Epidermal melanocyte (primary cell): Measurements from ENCODE around the gene ZNF106.

Source experiments
- DNase-seq: peaks from one replicate; pipeline ENCODE4 v3.0.0; 2011; ENCODE audit warnings: low spot score; ENCODE audit not compliant: insufficient read length

The ZNF106 gene

GRCh38 chr15:42490671-42491538 is at the start of gene ZNF106:
Gene ZNF106, minus strand, starts transcription at chr15:42491141. Its CDS starts 18,852 bp downstream, at chr15:42472289.
- peak; percentile 73 for DNase-seq

GRCh38 chr15:42533246-42533645 is 42.3 kb upstream of the ZNF106 start:
- DNase-seq: no peak

- DNase-seq: no peak
These were observed 38.0 kb upstream of the ZNF106 start for GRCh38 chr15:42528970-42529369.

GRCh38 chr15:42523331-42523730 is 32.4 kb upstream of the ZNF106 start:
- DNase-seq: no peak

DNA sequence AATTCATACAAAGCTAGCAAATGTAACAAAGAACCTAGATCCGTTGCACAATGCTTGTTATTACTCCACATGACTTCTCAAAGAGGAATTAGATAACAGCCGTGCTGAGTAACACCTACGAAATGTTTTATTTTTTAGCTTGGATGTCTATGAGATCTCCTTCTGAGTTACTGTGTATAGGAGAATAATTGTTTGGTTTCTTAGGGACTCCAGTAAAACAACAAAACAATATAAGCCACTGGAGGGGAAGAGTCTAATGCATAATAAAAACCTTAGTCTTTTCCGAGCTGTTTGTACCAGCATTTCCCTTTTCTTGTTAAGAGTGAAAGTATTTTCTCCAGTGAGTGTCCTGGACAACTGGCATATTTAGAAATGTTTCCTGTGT is 20.1 kb upstream of the ZNF106 start:
- DNase-seq: no peak

DNA sequence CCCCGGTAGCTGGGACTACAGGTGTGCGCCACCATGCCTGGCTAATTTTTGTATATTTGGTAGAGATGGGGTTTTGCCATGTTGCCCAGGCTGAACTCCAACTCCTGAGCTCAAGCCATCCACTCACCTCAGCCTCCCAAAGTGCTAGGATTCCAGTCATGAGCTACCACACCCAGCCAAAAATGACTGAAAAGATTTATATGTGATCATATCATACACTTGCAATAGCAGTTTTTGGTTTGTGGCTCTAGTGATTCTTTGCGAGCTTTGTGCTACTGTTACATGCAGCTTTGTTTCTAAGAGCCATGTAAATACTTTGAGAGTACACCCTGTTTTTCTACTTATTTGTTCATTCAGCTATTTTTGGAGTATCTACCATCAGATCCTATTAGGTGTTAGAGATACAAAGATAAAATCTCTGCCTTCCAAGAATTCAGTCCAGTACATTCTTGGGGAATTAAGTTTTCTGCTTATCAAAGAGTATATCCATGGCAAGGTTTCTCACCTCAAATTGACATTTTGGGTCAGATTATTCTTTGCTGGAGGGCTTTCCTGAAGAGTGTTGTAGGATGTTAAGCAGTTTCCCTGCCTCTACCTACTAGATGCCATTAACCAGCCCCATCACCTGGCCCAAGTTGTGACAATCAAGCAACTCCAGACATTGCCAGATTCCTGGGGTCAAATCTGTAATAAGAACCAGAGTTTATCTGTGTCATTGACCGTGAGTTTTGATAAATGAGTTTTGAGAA is 19.5 kb upstream of the ZNF106 start:
- DNase-seq: no peak

DNA sequence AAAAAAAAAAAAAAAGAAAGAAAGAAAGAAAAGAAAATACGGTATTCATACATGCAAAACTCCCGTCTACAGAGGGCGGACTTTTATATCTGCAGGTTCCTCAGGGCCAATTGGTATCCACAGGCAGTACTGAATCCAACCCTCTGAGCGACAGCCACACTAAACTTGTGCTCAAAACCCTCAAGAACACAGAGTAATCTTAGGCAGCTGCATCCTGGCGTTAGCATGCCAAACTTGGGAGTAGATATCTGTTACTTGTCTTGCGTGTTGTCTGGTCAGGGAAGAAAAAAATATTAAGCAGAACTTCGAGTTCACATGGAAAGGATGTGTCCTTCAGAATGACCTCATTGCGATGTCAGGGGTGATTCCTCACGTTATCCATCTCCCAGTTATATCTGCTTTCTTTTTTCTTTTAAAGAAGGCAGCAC is 17.3 kb upstream of the ZNF106 start:
- no peak for DNase-seq

DNA sequence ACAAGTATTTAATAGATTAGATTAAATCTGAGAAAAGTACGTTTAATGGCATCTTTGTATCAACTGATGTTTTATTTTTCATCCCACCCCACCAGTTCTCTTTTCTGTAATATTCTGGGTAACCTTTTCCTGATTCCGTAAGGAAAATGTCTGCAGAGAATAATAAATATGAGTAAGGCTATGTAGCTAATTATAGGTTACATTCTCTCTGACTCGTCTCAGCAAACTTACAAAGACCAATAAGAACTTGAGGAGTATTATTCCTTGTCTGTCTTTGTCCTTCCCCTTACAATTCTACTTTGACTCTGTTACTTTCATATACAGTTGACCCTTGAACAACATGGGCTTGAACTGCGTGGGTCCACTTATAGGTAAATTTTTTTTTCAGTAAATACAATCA is 16.6 kb upstream of the ZNF106 start:
- DNase-seq: no peak

- DNase-seq: no peak
These were observed 13.7 kb upstream of the ZNF106 start for GRCh38 chr15:42504631-42505030.

DNA sequence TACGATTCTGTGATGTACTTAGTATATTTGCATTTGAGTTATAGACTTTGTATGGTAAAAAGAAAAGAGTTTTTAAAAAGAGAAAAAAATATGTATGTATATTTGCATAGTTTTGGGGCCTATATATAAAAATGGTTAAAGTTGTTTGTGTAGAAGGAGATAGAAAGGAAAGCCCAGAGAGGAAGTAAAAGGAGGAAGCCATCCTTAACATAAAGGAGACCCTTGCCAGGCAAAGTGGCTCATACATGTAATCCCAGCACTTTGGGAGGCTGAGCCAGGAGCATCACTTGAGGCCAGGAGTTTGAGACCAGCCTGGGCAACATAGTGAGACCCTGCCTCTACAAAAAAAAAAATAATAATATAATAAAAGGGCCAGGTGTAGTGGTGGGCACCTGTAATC is 12.9 kb upstream of the ZNF106 start:
- no peak for DNase-seq

GRCh38 chr15:42502477-42502876 is 11.5 kb upstream of the ZNF106 start:
- DNase-seq: no peak

GRCh38 chr15:42499858-42500609 is 9.1 kb upstream of the ZNF106 start:
- DNase-seq: no peak

DNA sequence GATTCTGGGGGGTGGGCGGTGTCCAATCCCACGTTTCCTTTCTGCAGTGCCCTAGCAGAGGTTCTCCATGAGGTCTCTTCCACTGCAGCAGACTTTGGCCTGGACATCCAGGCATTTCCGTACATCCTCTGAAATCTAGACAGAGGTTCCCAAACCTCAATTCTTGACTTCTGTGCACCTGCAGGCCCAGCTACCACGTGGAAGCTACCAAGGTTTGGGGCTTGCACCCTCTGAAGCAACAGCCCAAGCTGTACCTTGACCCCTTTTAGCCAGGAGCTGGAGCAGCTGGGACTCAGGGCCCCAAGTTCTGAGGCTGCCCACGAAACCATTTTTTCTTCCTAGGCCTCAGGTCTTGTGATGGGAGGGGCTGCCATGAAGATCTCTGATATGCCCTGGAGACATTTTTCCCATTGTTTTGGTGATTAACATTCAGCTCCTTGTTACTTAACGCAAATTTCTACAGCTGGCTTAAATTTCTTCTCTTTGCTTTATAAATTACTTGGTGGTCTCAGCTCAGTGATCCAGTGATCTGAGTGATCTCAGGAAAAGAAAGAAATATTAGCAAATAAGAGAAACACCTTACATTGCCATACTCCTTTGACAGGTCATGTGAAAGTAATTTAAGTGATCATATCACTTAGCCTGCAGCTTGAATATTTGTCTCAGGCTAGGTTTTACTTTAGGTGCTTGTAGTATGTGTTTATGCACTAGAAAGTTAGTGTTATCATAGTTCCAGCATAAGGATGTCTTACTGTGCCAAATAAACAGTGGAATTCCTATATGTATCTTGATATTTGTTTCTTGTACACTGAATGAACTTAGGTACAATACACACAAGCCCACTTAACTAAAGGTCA is 7.5 kb upstream of the ZNF106 start:
- DNase-seq: no peak

DNA sequence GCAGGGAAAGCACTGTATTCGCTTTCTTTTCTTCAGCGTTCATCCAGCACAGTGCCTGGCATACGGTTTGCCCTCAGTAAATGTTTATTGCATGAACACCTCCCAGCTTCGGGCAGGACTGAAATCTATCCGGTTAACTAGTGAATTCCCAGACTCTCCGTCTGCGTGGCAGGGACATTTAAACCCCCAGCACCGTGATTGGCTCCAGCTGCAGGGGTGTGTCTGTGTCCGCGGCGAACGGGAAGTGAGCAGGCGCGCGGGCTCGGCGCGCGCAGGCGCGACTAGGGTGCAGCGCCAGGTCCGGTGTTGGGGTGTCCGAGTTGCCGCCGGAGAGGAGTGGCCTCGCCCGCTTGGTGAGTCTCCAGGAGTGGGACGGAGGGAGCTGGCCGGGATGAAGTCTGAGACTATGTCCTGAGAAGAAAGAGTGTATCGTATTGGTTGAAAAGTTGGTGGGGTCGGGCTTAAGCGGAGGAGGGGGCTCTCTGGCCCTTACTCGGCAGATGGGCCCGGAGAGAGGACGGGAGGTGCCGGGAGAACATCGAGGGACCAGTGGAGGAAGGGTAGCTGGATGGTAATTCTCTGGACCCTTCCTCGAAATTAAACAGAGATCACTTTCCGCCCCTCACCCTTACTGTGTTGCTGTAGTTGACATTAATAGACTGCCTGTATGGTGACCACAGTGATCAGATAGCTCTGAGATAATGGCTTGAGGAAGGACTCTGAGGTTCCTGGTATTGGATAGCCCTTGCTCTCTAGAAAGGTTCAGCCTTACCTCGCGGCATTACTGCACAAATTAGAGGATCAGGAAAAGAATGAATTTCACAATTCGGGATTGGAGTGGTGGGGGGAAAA is 4.6 kb upstream of the ZNF106 start, which contains the start of gene SNAP23:
Gene SNAP23, plus strand, starts transcription at position 274 of the 852 bp plus-strand sequence. CDS start 16,213 bp downstream, outside the sequence.
- DNase-seq: peak; percentile 94

DNA sequence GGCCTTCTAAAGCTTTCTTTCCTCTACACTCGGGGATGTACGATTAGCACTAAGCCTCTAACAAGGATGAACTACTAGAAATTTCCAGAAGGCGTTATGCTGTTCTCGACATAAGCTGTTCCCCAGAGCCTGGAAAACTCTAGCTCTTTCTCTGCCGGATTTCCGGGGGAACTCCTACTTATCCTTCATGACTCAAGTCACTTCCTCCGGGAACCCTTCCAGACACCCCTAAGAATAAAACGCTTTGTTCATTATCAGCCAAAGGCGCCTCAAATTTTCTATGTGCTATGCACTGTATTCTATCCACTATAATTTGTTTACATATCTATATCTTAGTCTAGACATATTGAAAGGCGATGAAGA is 4.0 kb upstream of the ZNF106 start:
- DNase-seq: peak; percentile 37

DNA sequence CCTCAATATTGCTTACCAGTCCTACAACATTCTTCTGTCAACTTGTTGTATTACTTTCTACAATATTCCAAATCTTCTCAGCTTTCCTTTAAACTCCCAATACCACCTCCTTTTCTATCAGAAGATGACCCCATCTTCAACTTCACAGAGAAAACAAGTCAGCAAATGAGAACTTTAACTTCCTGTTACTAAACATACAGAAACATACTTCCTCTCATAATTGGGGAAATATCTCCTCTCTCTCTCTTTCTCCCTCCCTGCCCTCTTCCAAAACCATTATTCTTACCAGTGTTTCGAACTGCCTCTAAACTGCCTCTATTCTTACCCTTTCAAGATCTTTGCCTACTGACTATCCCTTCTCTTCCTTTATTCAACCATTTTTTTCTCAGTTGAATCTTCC is 2.7 kb upstream of the ZNF106 start:
- no peak for DNase-seq

GRCh38 chr15:42491539-42492225 is 741 bp upstream of the ZNF106 start:
- no peak for DNase-seq

DNA sequence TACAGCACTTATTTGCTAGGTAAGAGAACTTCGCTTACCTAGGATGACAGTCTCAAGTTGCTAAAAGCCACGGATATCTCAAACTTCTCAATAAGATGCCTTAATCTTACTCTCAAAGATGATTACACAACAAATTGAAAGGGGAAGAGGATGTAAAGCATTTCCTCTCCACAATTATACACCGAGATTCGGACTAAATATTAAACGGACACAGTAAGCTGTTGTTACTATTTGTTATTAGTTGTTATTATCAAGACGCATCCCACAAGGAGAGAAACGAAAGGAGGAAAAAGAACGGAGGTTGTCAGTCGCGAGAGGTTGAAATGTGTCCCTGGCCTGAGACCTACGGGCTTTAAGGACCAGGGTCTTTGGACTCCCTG is 660 bp downstream of the ZNF106 start:
- no peak for DNase-seq

- no peak for DNase-seq
These were observed 7.3 kb downstream of the ZNF106 start for GRCh38 chr15:42483677-42484076.
